GM23248 (cell line): ENCODE results near the gene MTUS2.

Source experiments
- EZH2 ChIP-seq: fragments of 200-600 bp; sonication (generic); IDR thresholded peaks from 2 replicates; pipeline ENCODE4 v1.6.1; 2018; ENCODE audit warnings: antibody characterized with exemption, mild to moderate bottlenecking; ENCODE audit not compliant: insufficient read depth, poor library complexity, severe bottlenecking
- EZH2phosphoT487 ChIP-seq: fragments of 200-600 bp; sonication (generic); IDR thresholded peaks from 2 replicates; pipeline ENCODE4 v1.6.1; 2018; ENCODE audit warnings: antibody characterized with exemption, moderate library complexity, mild to moderate bottlenecking, low read depth; ENCODE audit not compliant: insufficient read depth

DNA sequence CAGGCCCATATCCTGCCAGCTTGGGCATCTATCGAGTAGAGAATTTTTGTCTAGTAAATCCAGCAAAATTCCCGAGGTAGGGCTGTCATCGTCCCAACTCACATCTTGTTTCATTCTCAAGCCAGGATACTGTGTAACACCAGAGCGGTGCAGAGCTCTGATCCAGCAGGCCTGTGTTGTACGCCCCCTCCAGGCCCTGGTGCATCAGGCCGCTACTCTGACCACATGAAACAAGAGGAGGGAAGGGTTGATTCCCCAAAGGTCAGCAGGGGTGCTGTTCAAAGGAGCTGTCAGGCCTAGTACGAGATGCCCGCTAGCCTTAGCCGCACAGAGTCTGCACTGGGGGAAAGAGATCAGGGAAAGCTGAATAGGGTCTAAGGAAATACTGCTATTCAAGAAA is 499.3 kb downstream of the MTUS2 start:
- TF ChIP-seq EZH2phosphoT487 (no peak), EZH2 (no peak)
